HEK293 (cell line): ENCODE results near the gene WDR88.

Experiments
- FEZF1 ChIP-seq: fragments of 450-650 bp; formaldehyde crosslinking; IDR thresholded peaks from 2 replicates; pipeline ENCODE4 v1.5.1; 2016; ENCODE audit warnings: missing biosample characterization, missing genetic modification characterization
- GLIS1 ChIP-seq: fragments of 450-650 bp; formaldehyde crosslinking; IDR thresholded peaks from 2 replicates; pipeline ENCODE4 v1.5.1; 2016; ENCODE audit warnings: missing biosample characterization, missing genetic modification characterization
- MZF1 ChIP-seq: fragments of 450-650 bp; formaldehyde crosslinking; IDR thresholded peaks from 2 replicates; pipeline ENCODE4 v1.5.1; 2017; ENCODE audit warnings: missing biosample characterization, missing genetic modification characterization, borderline replicate concordance
- PRDM1 ChIP-seq: fragments of 450-650 bp; formaldehyde crosslinking; IDR thresholded peaks from 2 replicates; pipeline ENCODE4; 2016; ENCODE audit warnings: missing biosample characterization, missing genetic modification characterization
- SP3 ChIP-seq: fragments of 450-650 bp; formaldehyde crosslinking; IDR thresholded peaks from 2 replicates; pipeline ENCODE4 v1.5.1; 2016; ENCODE audit warnings: missing biosample characterization, missing genetic modification characterization
- ZIC2 ChIP-seq: fragments of 450-650 bp; formaldehyde crosslinking; IDR thresholded peaks from 2 replicates; pipeline ENCODE4 v1.5.1; 2016; ENCODE audit warnings: missing biosample characterization, missing genetic modification characterization
- ZNF24 ChIP-seq: fragments of 450-650 bp; formaldehyde crosslinking; IDR thresholded peaks from 2 replicates; pipeline ENCODE4 v1.5.1; 2016; ENCODE audit warnings: missing biosample characterization, missing genetic modification characterization
- ZNF292 ChIP-seq: fragments of 450-650 bp; formaldehyde crosslinking; IDR thresholded peaks from 2 replicates; pipeline ENCODE4 v1.5.1; 2016; ENCODE audit warnings: low read depth, missing biosample characterization, missing genetic modification characterization, borderline replicate concordance
- ZNF311 ChIP-seq: fragments of 450-650 bp; formaldehyde crosslinking; IDR thresholded peaks from 2 replicates; pipeline ENCODE4 v1.5.1; 2017; ENCODE audit warnings: missing biosample characterization, missing genetic modification characterization, borderline replicate concordance
- ZNF423 ChIP-seq: fragments of 450-650 bp; formaldehyde crosslinking; IDR thresholded peaks from 2 replicates; pipeline ENCODE4 v1.5.1; 2016; ENCODE audit warnings: missing biosample characterization, missing genetic modification characterization
- ZNF555 ChIP-seq: fragments of 450-650 bp; formaldehyde crosslinking; conservative IDR thresholded peaks from 2 replicates; pipeline ENCODE4 v1.5.1; 2017; ENCODE audit warnings: missing biosample characterization, mild to moderate bottlenecking, missing genetic modification characterization, inconsistent platforms
- ZNF585B ChIP-seq: fragments of 450-650 bp; formaldehyde crosslinking; IDR thresholded peaks from 2 replicates; pipeline ENCODE4 v1.5.1; 2016; ENCODE audit warnings: missing biosample characterization, missing genetic modification characterization
- ZNF626 ChIP-seq: fragments of 450-650 bp; sonication (Bioruptor Pico); formaldehyde crosslinking; IDR thresholded peaks from 2 replicates; pipeline ENCODE4 v1.5.1; 2018; ENCODE audit warnings: missing biosample characterization, missing genetic modification characterization, inconsistent platforms
- ZNF629 ChIP-seq: fragments of 450-650 bp; formaldehyde crosslinking; IDR thresholded peaks from 2 replicates; pipeline ENCODE4 v1.5.1; 2017; ENCODE audit warnings: missing biosample characterization, missing genetic modification characterization
- ZNF701 ChIP-seq: fragments of 450-650 bp; formaldehyde crosslinking; IDR thresholded peaks from 2 replicates; pipeline ENCODE4 v1.5.1; 2016; ENCODE audit warnings: missing biosample characterization, missing genetic modification characterization
- TF ChIP-seq, protein P1 (sequence below): fragments of 450-650 bp; formaldehyde crosslinking; IDR thresholded peaks from 2 replicates; pipeline ENCODE4 v1.5.1; 2016; ENCODE audit warnings: missing biosample characterization, missing genetic modification characterization
- TF ChIP-seq, protein P2 (sequence below): fragments of 450-650 bp; formaldehyde crosslinking; IDR thresholded peaks from 2 replicates; pipeline ENCODE4 v1.5.1; 2016; ENCODE audit warnings: missing biosample characterization, missing genetic modification characterization, low read depth
- TF ChIP-seq, protein P3 (sequence below): fragments of 450-650 bp; formaldehyde crosslinking; conservative IDR thresholded peaks from 2 replicates; pipeline ENCODE4 v1.5.1; 2016; ENCODE audit warnings: low read depth, missing biosample characterization, missing genetic modification characterization
- TF ChIP-seq, protein P4 (sequence below): fragments of 450-650 bp; formaldehyde crosslinking; IDR thresholded peaks from 2 replicates; pipeline ENCODE4 v1.5.1; 2016; ENCODE audit warnings: missing biosample characterization, missing genetic modification characterization
- TF ChIP-seq, protein P5 (sequence below): fragments of 450-650 bp; formaldehyde crosslinking; IDR thresholded peaks from 2 replicates; pipeline ENCODE4 v1.5.1; 2016; ENCODE audit warnings: missing biosample characterization, missing genetic modification characterization, borderline replicate concordance
- TF ChIP-seq, protein P6 (sequence below): fragments of 450-650 bp; formaldehyde crosslinking; IDR thresholded peaks from 2 replicates; pipeline ENCODE4 v1.5.1; 2016; ENCODE audit warnings: missing biosample characterization, missing genetic modification characterization

WDR88 gene

DNA sequence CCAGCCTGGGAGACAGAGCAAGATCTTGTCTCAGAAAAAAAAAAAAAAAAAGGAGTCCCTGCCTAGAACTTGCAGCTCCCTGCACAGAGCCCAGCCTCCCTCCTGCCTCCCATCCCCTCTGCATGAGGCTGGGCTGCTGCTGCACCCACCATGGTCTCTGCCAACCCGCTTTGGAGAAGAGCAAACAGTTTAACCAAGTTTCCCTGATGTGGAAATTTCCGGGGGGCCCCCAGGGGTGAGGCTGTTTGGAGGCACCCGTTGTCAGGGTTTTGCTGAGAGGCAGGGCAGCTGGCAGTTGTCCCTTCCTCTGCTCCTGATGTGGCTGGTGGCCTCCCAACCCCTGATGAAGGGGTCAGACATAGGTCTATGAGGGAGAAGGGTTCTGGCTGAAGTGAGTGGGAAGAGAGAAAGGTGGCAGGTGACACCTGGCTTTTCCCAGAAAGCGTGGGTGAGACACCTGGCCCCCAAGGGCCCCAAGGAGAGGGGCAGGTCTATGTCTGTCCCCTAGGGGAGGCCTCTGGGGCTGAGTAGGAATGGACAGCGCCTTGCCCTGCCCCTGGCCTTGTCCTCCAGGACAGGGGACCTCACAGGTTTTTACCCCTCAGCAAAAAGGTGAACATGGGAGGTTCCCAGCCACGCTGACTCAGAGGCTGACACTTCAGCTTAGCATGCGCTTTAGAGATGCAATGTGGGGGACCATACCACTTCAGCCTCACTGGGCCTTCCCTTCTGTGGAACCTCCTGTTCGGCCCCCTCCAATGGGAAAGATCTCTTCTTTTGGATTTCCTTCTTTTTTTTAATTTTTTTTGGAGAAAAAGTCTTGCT lies 67.7 kb downstream of the WDR88 start (continued):
- TF ChIP-seq SP3 (tag by site-specific recombination) = no peak
- TF ChIP-seq ZNF311 (tag by site-specific recombination) = no peak
- peak; percentile 60 for TF ChIP-seq GLIS1
- TF ChIP-seq PRDM1 (tag by site-specific recombination) = peak; percentile 84
- TF ChIP-seq, protein P1, sequence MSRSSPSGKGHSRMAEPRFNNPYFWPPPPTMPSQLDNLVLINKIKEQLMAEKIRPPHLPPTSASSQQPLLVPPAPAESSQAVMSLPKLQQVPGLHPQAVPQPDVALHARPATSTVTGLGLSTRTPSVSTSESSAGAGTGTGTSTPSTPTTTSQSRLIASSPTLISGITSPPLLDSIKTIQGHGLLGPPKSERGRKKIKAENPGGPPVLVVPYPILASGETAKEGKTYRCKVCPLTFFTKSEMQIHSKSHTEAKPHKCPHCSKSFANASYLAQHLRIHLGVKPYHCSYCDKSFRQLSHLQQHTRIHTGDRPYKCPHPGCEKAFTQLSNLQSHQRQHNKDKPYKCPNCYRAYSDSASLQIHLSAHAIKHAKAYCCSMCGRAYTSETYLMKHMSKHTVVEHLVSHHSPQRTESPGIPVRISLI = no peak
- no peak for TF ChIP-seq ZNF292 (tag by site-specific recombination)
- TF ChIP-seq, protein P2, sequence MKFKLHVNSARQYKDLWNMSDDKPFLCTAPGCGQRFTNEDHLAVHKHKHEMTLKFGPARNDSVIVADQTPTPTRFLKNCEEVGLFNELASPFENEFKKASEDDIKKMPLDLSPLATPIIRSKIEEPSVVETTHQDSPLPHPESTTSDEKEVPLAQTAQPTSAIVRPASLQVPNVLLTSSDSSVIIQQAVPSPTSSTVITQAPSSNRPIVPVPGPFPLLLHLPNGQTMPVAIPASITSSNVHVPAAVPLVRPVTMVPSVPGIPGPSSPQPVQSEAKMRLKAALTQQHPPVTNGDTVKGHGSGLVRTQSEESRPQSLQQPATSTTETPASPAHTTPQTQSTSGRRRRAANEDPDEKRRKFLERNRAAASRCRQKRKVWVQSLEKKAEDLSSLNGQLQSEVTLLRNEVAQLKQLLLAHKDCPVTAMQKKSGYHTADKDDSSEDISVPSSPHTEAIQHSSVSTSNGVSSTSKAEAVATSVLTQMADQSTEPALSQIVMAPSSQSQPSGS (tag by site-specific recombination) = no peak
- peak; percentile 27; the same call in 1 of the 2 replicates for TF ChIP-seq ZIC2 (tag by site-specific recombination)
- TF ChIP-seq ZNF701 (tag by site-specific recombination) = no peak
- TF ChIP-seq ZNF24 (tag by site-specific recombination) = no peak
- no peak for TF ChIP-seq ZNF423 (tag by site-specific recombination)
- no peak for TF ChIP-seq ZNF555 (tag by site-specific recombination)
- TF ChIP-seq, protein P3, sequence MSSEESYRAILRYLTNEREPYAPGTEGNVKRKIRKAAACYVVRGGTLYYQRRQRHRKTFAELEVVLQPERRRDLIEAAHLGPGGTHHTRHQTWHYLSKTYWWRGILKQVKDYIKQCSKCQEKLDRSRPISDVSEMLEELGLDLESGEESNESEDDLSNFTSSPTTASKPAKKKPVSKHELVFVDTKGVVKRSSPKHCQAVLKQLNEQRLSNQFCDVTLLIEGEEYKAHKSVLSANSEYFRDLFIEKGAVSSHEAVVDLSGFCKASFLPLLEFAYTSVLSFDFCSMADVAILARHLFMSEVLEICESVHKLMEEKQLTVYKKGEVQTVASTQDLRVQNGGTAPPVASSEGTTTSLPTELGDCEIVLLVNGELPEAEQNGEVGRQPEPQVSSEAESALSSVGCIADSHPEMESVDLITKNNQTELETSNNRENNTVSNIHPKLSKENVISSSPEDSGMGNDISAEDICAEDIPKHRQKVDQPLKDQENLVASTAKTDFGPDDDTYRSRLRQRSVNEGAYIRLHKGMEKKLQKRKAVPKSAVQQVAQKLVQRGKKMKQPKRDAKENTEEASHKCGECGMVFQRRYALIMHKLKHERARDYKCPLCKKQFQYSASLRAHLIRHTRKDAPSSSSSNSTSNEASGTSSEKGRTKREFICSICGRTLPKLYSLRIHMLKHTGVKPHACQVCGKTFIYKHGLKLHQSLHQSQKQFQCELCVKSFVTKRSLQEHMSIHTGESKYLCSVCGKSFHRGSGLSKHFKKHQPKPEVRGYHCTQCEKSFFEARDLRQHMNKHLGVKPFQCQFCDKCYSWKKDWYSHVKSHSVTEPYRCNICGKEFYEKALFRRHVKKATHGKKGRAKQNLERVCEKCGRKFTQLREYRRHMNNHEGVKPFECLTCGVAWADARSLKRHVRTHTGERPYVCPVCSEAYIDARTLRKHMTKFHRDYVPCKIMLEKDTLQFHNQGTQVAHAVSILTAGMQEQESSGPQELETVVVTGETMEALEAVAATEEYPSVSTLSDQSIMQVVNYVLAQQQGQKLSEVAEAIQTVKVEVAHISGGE (tag by site-specific recombination) = no peak
- TF ChIP-seq ZNF585B = no peak
- TF ChIP-seq, protein P4, sequence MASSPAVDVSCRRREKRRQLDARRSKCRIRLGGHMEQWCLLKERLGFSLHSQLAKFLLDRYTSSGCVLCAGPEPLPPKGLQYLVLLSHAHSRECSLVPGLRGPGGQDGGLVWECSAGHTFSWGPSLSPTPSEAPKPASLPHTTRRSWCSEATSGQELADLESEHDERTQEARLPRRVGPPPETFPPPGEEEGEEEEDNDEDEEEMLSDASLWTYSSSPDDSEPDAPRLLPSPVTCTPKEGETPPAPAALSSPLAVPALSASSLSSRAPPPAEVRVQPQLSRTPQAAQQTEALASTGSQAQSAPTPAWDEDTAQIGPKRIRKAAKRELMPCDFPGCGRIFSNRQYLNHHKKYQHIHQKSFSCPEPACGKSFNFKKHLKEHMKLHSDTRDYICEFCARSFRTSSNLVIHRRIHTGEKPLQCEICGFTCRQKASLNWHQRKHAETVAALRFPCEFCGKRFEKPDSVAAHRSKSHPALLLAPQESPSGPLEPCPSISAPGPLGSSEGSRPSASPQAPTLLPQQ = no peak
- TF ChIP-seq, protein P5, sequence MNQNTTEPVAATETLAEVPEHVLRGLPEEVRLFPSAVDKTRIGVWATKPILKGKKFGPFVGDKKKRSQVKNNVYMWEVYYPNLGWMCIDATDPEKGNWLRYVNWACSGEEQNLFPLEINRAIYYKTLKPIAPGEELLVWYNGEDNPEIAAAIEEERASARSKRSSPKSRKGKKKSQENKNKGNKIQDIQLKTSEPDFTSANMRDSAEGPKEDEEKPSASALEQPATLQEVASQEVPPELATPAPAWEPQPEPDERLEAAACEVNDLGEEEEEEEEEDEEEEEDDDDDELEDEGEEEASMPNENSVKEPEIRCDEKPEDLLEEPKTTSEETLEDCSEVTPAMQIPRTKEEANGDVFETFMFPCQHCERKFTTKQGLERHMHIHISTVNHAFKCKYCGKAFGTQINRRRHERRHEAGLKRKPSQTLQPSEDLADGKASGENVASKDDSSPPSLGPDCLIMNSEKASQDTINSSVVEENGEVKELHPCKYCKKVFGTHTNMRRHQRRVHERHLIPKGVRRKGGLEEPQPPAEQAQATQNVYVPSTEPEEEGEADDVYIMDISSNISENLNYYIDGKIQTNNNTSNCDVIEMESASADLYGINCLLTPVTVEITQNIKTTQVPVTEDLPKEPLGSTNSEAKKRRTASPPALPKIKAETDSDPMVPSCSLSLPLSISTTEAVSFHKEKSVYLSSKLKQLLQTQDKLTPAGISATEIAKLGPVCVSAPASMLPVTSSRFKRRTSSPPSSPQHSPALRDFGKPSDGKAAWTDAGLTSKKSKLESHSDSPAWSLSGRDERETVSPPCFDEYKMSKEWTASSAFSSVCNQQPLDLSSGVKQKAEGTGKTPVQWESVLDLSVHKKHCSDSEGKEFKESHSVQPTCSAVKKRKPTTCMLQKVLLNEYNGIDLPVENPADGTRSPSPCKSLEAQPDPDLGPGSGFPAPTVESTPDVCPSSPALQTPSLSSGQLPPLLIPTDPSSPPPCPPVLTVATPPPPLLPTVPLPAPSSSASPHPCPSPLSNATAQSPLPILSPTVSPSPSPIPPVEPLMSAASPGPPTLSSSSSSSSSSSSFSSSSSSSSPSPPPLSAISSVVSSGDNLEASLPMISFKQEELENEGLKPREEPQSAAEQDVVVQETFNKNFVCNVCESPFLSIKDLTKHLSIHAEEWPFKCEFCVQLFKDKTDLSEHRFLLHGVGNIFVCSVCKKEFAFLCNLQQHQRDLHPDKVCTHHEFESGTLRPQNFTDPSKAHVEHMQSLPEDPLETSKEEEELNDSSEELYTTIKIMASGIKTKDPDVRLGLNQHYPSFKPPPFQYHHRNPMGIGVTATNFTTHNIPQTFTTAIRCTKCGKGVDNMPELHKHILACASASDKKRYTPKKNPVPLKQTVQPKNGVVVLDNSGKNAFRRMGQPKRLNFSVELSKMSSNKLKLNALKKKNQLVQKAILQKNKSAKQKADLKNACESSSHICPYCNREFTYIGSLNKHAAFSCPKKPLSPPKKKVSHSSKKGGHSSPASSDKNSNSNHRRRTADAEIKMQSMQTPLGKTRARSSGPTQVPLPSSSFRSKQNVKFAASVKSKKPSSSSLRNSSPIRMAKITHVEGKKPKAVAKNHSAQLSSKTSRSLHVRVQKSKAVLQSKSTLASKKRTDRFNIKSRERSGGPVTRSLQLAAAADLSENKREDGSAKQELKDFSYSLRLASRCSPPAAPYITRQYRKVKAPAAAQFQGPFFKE (tag by site-specific recombination) = no peak
- TF ChIP-seq, protein P6, sequence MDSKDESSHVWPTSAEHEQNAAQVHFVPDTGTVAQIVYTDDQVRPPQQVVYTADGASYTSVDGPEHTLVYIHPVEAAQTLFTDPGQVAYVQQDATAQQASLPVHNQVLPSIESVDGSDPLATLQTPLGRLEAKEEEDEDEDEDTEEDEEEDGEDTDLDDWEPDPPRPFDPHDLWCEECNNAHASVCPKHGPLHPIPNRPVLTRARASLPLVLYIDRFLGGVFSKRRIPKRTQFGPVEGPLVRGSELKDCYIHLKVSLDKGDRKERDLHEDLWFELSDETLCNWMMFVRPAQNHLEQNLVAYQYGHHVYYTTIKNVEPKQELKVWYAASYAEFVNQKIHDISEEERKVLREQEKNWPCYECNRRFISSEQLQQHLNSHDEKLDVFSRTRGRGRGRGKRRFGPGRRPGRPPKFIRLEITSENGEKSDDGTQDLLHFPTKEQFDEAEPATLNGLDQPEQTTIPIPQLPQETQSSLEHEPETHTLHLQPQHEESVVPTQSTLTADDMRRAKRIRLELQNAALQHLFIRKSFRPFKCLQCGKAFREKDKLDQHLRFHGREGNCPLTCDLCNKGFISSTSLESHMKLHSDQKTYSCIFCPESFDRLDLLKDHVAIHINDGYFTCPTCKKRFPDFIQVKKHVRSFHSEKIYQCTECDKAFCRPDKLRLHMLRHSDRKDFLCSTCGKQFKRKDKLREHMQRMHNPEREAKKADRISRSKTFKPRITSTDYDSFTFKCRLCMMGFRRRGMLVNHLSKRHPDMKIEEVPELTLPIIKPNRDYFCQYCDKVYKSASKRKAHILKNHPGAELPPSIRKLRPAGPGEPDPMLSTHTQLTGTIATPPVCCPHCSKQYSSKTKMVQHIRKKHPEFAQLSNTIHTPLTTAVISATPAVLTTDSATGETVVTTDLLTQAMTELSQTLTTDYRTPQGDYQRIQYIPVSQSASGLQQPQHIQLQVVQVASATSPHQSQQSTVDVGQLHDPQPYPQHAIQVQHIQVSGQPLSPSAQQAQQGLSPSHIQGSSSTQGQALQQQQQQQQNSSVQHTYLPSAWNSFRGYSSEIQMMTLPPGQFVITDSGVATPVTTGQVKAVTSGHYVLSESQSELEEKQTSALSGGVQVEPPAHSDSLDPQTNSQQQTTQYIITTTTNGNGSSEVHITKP = peak; percentile 98
- no peak for TF ChIP-seq ZNF629 (tag by site-specific recombination)
- no peak for TF ChIP-seq FEZF1 (tag by site-specific recombination)
- no peak for TF ChIP-seq MZF1 (tag by site-specific recombination)
- no peak for TF ChIP-seq ZNF626 (tag by site-specific recombination)
